ENCODE data around the gene POU2AF1. TPM values are rescaled to one million over a fixed set of nuclear protein-coding genes. Genes with fewer than 3 reads are reported as not detected.

Gene POU2AF1
- total and polyA plus RNA-seq, 12 donors, result 0.07 to 1.8 (median 0.15) TPM; not detected in 3

- no peak for DNase-seq
- peaks cover 0 to 14% (median 6%) of the 10 kb centered on the region in 9 donors for H3K4me1 ChIP-seq
- ATAC-seq, result peak in 4 of 8 donors; percentile 6 to 39 (median 19)
- intact Hi-C loops (cut with DNase I), result no loop called here
- WGBS, 2 donors, result 68 to 70% methylated on average over 8 of the region's 8 CpGs
- H3K27ac ChIP-seq, result peak overlapping the region in 2 of 10 donors; percentile 12 to 18
- H3K4me3 ChIP-seq, result peak overlapping the region in 1 of 10 donors; percentile 43
- no peaks in the 10 kb centered on the region for H3K9me3 ChIP-seq
- TF ChIP-seq CTCF (IDR thresholded peaks at IDR 0.05), result no peak
- H3K36me3 ChIP-seq, result no peaks in the 10 kb centered on the region
- peaks cover 0 to 24% (median 8%) of the 10 kb centered on the region in 7 donors for H3K27me3 ChIP-seq
Measured at GRCh38 chr11:111378185-111378860, 752 bp downstream of the POU2AF1 start.

GRCh38 chr11:111376181-111376871 is 2.7 kb downstream of the POU2AF1 start:
- no peak for ATAC-seq
- intact Hi-C loops (cut with DNase I), result no loop called here
- 39 to 58% methylated on average over 3 of the region's 3 CpGs for WGBS, 2 donors
- no peak overlapping the region for H3K4me3 ChIP-seq
- peaks cover 0 to 21% (median 8%) of the 10 kb centered on the region in 7 donors for H3K27me3 ChIP-seq
- no peaks in the 10 kb centered on the region for H3K36me3 ChIP-seq
- no peak for DNase-seq
- no peak overlapping the region for H3K27ac ChIP-seq
- peaks cover 0 to 14% (median 6%) of the 10 kb centered on the region in 9 donors for H3K4me1 ChIP-seq
- no peak for TF ChIP-seq CTCF (IDR thresholded peaks at IDR 0.05)
- no peaks in the 10 kb centered on the region for H3K9me3 ChIP-seq

- no peak for DNase-seq
- no peak for ATAC-seq
- Histone ChIP-seq H3K27me3 (peaks cover 0 to 16% (median 2%) of the 10 kb centered on the region in 7 donors), H3K4me3 (no peak overlapping the region), H3K4me1 (peaks cover 0 to 2% (median 0%) of the 10 kb centered on the region in 9 donors), H3K9me3 (no peaks in the 10 kb centered on the region), H3K36me3 (no peaks in the 10 kb centered on the region), H3K27ac (no peak overlapping the region)
- TF ChIP-seq CTCF (IDR thresholded peaks at IDR 0.05), result no peak
- intact Hi-C loops (cut with DNase I), result no loop called here
- WGBS, 2 donors, result 96% methylated on average over 1 of the region's 1 CpG
Measured at GRCh38 chr11:111373590-111373989, 5.5 kb downstream of the POU2AF1 start.

- H3K4me1 ChIP-seq, result no peaks in the 10 kb centered on the region
- WGBS, 2 donors, result 91 to 95% methylated on average over 2 of the region's 2 CpGs
- ATAC-seq, result no peak
- no peaks in the 10 kb centered on the region for H3K9me3 ChIP-seq
- H3K4me3 ChIP-seq, result no peak overlapping the region
- H3K27me3 ChIP-seq, result peaks cover 0 to 12% (median 0%) of the 10 kb centered on the region in 7 donors
- H3K27ac ChIP-seq, result no peak overlapping the region
- no peak for TF ChIP-seq CTCF (IDR thresholded peaks at IDR 0.05)
- intact Hi-C loops (cut with DNase I), result no loop called here
- no peak for DNase-seq
- no peaks in the 10 kb centered on the region for H3K36me3 ChIP-seq
Measured at GRCh38 chr11:111372538-111372937, 6.5 kb downstream of the POU2AF1 start.
